Left lung (tissue), 10 donors: ENCODE data around the gene HAND2. TPM values are rescaled to one million over a fixed set of nuclear protein-coding genes. Genes with fewer than 3 reads are reported as not detected.

Experiments
- ATAC-seq: fragments of 200-7000 bp; cut with Tn5 transposase; one replicate; pipeline ENCODE4 v1.9.1; 2020; ENCODE audit warnings: moderate library complexity
- DNase-seq, 4 donors: peaks; one replicate each; pipeline ENCODE4 v3.0.0-alpha.2; 2013 to 2020
- H3K27ac ChIP-seq, 2 donors: fragments of 200-600 bp; sonication (generic) in 1 of 2; one replicate each; pipeline versions ENCODE4 v1.5.0 to v1.8.0; 2020 to 2021
- H3K27me3 ChIP-seq, 2 donors: fragments of 200-600 bp; sonication (generic) in 1 of 2; one replicate each; pipeline versions ENCODE4 v1.5.0 to v1.8.0; 2020 to 2021
- H3K36me3 ChIP-seq, 2 donors: fragments of 200-600 bp; sonication (generic) in 1 of 2; one replicate each; pipeline versions ENCODE4 v1.5.0 to v1.8.0; 2020 to 2021
- H3K4me1 ChIP-seq, 2 donors: fragments of 200-600 bp; one replicate each; pipeline ENCODE4 v1.8.0; 2021
- H3K4me3 ChIP-seq, 2 donors: fragments of 200-600 bp; sonication (generic) in 1 of 2; one replicate each; pipeline versions ENCODE4 v1.5.0 to v1.8.0; 2020 to 2021; ENCODE audit warnings: mild to moderate bottlenecking in 1 of 2
- H3K9me3 ChIP-seq, 2 donors: fragments of 200-600 bp; sonication (generic) in 1 of 2; one replicate each; pipeline versions ENCODE4 v1.5.0 to v1.8.0; 2020 to 2021
- intact Hi-C, 2 donors: fragments of 100-400 bp; cut with DNase I; formaldehyde crosslinking; loops; one replicate each; pipeline versions ENCODE4 v1.11.2 to v1.14.2; 2022
- polyA plus RNA-seq, 6 donors: library from polyadenylated mRNA; unstranded; fragments of 120-200 nt; gene quantifications; one replicate each; pipeline ENCODE4 v1.2.1, GENCODE V29; 2013; ENCODE audit not compliant: insufficient read length in 6 of 6
- total RNA-seq, 2 donors: library from RNA; stranded (reverse); fragmentation: NEBNext Ultra II Directional; extraction: Animal tissue kit (Norgen Biotek cat#: 25700); gene quantifications; one replicate each; pipeline ENCODE4 v1.2.1, GENCODE V29; 2021
- TF ChIP-seq, protein P1 (sequence below), 2 donors: fragments of 200-600 bp; sonication (generic) in 1 of 2; IDR thresholded peaks; one replicate each; pipeline versions ENCODE4 v1.5.0 to v1.8.0; 2021; ENCODE audit warnings: antibody characterized with exemption in 2 of 2
- donor health status: DM: no; HTN: yes; CAD: no.
- donor health status: DM: no; HTN: no; CAD: no.

Gene HAND2
- total and polyA plus RNA-seq, 8 donors = 0.20 to 0.41 (median 0.20) TPM; not detected in 3

- Histone ChIP-seq H3K27ac (peak overlapping the region; percentile 34 to 39), H3K4me3 (no peak overlapping the region), H3K9me3 (no peaks in the 10 kb centered on the region), H3K4me1 (peaks cover 12 to 18% of the 10 kb centered on the region in 2 donors), H3K27me3 (peaks cover 15 to 34% of the 10 kb centered on the region in 2 donors), H3K36me3 (no peaks in the 10 kb centered on the region)
- TF ChIP-seq, protein P1, sequence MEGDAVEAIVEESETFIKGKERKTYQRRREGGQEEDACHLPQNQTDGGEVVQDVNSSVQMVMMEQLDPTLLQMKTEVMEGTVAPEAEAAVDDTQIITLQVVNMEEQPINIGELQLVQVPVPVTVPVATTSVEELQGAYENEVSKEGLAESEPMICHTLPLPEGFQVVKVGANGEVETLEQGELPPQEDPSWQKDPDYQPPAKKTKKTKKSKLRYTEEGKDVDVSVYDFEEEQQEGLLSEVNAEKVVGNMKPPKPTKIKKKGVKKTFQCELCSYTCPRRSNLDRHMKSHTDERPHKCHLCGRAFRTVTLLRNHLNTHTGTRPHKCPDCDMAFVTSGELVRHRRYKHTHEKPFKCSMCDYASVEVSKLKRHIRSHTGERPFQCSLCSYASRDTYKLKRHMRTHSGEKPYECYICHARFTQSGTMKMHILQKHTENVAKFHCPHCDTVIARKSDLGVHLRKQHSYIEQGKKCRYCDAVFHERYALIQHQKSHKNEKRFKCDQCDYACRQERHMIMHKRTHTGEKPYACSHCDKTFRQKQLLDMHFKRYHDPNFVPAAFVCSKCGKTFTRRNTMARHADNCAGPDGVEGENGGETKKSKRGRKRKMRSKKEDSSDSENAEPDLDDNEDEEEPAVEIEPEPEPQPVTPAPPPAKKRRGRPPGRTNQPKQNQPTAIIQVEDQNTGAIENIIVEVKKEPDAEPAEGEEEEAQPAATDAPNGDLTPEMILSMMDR (IDR thresholded peaks at IDR 0.05) = no peak
- ATAC-seq (peak; percentile 37), DNase-seq (no peak)
- intact Hi-C loops = loop anchor here in 1 of 2 donors (10.0 kb wide), 1 partner anchor 66 kb away; no protein-coding TSS in a partner anchor
Observed at GRCh38 chr4:173490817-173491528, 39.1 kb downstream of the HAND2 start.

GRCh38 chr4:173490256-173490655 lies 39.8 kb downstream of the HAND2 start:
- Histone ChIP-seq H3K36me3 (no peaks in the 10 kb centered on the region), H3K27ac (peak overlapping the region; percentile 34 to 39), H3K4me3 (no peak overlapping the region), H3K4me1 (peaks cover 12 to 18% of the 10 kb centered on the region in 2 donors), H3K9me3 (no peaks in the 10 kb centered on the region), H3K27me3 (peaks cover 8 to 28% of the 10 kb centered on the region in 2 donors)
- intact Hi-C loops = loop anchor here in 1 of 2 donors (10.0 kb wide), 1 partner anchor 65 kb away; no protein-coding TSS in a partner anchor
- DNase-seq = no peak
- TF ChIP-seq, protein P1 (IDR thresholded peaks at IDR 0.05) = no peak
- no peak for ATAC-seq

GRCh38 chr4:173489514-173489913 lies 40.5 kb downstream of the HAND2 start:
- H3K9me3 ChIP-seq = no peaks in the 10 kb centered on the region
- TF ChIP-seq, protein P1 (IDR thresholded peaks at IDR 0.05) = no peak
- no peak overlapping the region for H3K27ac ChIP-seq
- H3K27me3 ChIP-seq = peaks cover under 1 to 20% of the 10 kb centered on the region in 2 donors
- ATAC-seq = peak; percentile 8
- H3K4me3 ChIP-seq = no peak overlapping the region
- no peaks in the 10 kb centered on the region for H3K36me3 ChIP-seq
- DNase-seq = no peak
- intact Hi-C loops = no loop called here
- H3K4me1 ChIP-seq = peaks cover 12 to 16% of the 10 kb centered on the region in 2 donors

- no peaks in the 10 kb centered on the region for H3K9me3 ChIP-seq
- H3K27me3 ChIP-seq = peaks cover 0 to 12% of the 10 kb centered on the region in 2 donors
- no peak overlapping the region for H3K4me3 ChIP-seq
- H3K27ac ChIP-seq = no peak overlapping the region
- H3K4me1 ChIP-seq = peaks cover 10 to 12% of the 10 kb centered on the region in 2 donors
- DNase-seq (no peak), ATAC-seq (no peak)
- intact Hi-C loops = no loop called here
- no peaks in the 10 kb centered on the region for H3K36me3 ChIP-seq
- TF ChIP-seq, protein P1 (IDR thresholded peaks at IDR 0.05) = no peak
Observed at GRCh38 chr4:173488656-173489055, 41.4 kb downstream of the HAND2 start.

DNA sequence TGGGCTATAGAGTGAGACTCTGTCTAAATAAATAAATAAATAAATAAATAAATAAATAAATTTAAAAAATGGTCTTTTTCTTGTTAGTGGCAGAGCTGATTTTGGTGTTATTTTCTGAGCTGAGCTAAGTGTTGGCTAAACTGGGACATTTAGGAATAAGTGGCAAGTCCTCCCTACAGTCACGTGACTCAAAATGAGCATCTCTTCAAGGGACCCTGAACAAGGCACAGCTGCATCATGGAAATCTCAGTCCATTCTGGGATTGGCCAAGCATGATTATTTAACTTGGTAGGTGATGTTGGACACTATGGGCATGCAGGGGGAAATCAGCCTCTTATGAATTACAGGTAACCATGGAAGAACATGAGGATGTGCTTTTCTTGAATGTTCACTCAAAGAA lies 42.0 kb downstream of the HAND2 start:
- H3K4me1 ChIP-seq = peaks cover 10 to 12% of the 10 kb centered on the region in 2 donors
- TF ChIP-seq, protein P1 (IDR thresholded peaks at IDR 0.05) = no peak
- peaks cover 0 to 7% of the 10 kb centered on the region in 2 donors for H3K27me3 ChIP-seq
- ATAC-seq = no peak
- H3K27ac ChIP-seq = no peak overlapping the region
- DNase-seq = no peak
- no peaks in the 10 kb centered on the region for H3K36me3 ChIP-seq
- no peak overlapping the region for H3K4me3 ChIP-seq
- intact Hi-C loops = no loop called here
- no peaks in the 10 kb centered on the region for H3K9me3 ChIP-seq
